A673 (cell line): ENCODE measurements around the gene YBX2. TPM values are rescaled to one million over a fixed set of nuclear protein-coding genes. Genes with fewer than 3 reads are reported as not detected.

ENCODE experiments used
- BruUV-seq: library from RNA; stranded (reverse); fragments of 400-500 nt; replicated peaks from 2 replicates; lab custom pipeline; 2021; lab: Mats Ljungman, UMichigan
- CTCF ChIA-PET: fragments of 300-600 bp; sonication (Branson Sonifier 250); formaldehyde crosslinking; loops from one replicate; lab custom pipeline; 2022; ENCODE audit warnings: antibody characterized with exemption; lab: Charles Lee
- POLR2A ChIA-PET: fragments of 300-600 bp; sonication (Branson Sonifier 250); formaldehyde crosslinking; loops from one replicate; lab custom pipeline; 2022; ENCODE audit warnings: antibody characterized with exemption; ENCODE audit not compliant: low non-redundant PET; lab: Charles Lee
- DNase-seq: peaks from one replicate; pipeline ENCODE4 v3.0.0-alpha.2; 2015; ENCODE audit warnings: low spot score
- H3K27ac ChIP-seq: fragments of 200-600 bp; sonication (generic); 2 replicates; pipeline ENCODE4 v1.5.1; 2016; ENCODE audit warnings: mixed run types, low read depth, mild to moderate bottlenecking, mixed read lengths, antibody characterized with exemption, low read length; ENCODE audit not compliant: poor library complexity, severe bottlenecking
- H3K27me3 ChIP-seq: fragments of 200-600 bp; sonication (generic); replicated peaks from 2 replicates; pipeline ENCODE4 v1.6.1; 2017; ENCODE audit warnings: mixed run types, low read depth, mild to moderate bottlenecking, mixed read lengths, antibody characterized with exemption, low read length; ENCODE audit not compliant: insufficient read depth, poor library complexity
- H3K36me3 ChIP-seq: fragments of 200-600 bp; sonication (generic); 2 replicates; pipeline ENCODE4 v1.6.1; 2016; ENCODE audit warnings: mixed run types, mild to moderate bottlenecking, mixed read lengths, antibody characterized with exemption, low read length; ENCODE audit not compliant: insufficient read depth, poor library complexity, severe bottlenecking
- H3K4me1 ChIP-seq: fragments of 200-600 bp; sonication (generic); 2 replicates; pipeline ENCODE4 v1.6.1; 2017; ENCODE audit warnings: mixed run types, mild to moderate bottlenecking, mixed read lengths, antibody characterized with exemption, low read length; ENCODE audit not compliant: insufficient read depth, poor library complexity, severe bottlenecking
- H3K4me3 ChIP-seq: fragments of 200-600 bp; sonication (generic); 2 replicates; pipeline ENCODE4 v1.5.1; 2016; ENCODE audit warnings: low read depth, mixed run types, mild to moderate bottlenecking, mixed read lengths, low read length; ENCODE audit not compliant: poor library complexity, severe bottlenecking
- H3K9me3 ChIP-seq: fragments of 200-600 bp; sonication (generic); 2 replicates; pipeline ENCODE4 v1.6.1; 2016; ENCODE audit warnings: mixed run types, low read depth, mild to moderate bottlenecking, mixed read lengths, antibody characterized with exemption, low read length; ENCODE audit not compliant: poor library complexity, severe bottlenecking
- EZH2 ChIP-seq: fragments of 200-600 bp; sonication (generic); IDR thresholded peaks from 2 replicates; pipeline ENCODE4 v1.6.1; 2017; ENCODE audit warnings: borderline replicate concordance, low read depth, mild to moderate bottlenecking, mixed read lengths, antibody characterized with exemption, low read length; ENCODE audit not compliant: poor library complexity, severe bottlenecking
- intact Hi-C: fragments of 100-400 bp; cut with micrococcal nuclease; formaldehyde crosslinking; loops from one replicate; pipeline ENCODE4 v1.10.0; 2022; ENCODE audit not compliant: unreplicated experiment
- total RNA-seq: library from RNA; stranded (reverse); gene quantifications from 2 replicates; pipeline ENCODE4 v1.2.3, GENCODE V29; 2021
- TF ChIP-seq, protein P1 (sequence below): fragments of 300-800, 200-600 bp; sonication (generic); conservative IDR thresholded peaks from 2 replicates; pipeline ENCODE4 v1.5.1; 2017; ENCODE audit warnings: low read depth, mild to moderate bottlenecking, antibody characterized with exemption, low read length, moderate library complexity, mixed read lengths

The YBX2 gene
- total RNA-seq, 1 experiment from 2014 or later, result 0.77 TPM

DNA sequence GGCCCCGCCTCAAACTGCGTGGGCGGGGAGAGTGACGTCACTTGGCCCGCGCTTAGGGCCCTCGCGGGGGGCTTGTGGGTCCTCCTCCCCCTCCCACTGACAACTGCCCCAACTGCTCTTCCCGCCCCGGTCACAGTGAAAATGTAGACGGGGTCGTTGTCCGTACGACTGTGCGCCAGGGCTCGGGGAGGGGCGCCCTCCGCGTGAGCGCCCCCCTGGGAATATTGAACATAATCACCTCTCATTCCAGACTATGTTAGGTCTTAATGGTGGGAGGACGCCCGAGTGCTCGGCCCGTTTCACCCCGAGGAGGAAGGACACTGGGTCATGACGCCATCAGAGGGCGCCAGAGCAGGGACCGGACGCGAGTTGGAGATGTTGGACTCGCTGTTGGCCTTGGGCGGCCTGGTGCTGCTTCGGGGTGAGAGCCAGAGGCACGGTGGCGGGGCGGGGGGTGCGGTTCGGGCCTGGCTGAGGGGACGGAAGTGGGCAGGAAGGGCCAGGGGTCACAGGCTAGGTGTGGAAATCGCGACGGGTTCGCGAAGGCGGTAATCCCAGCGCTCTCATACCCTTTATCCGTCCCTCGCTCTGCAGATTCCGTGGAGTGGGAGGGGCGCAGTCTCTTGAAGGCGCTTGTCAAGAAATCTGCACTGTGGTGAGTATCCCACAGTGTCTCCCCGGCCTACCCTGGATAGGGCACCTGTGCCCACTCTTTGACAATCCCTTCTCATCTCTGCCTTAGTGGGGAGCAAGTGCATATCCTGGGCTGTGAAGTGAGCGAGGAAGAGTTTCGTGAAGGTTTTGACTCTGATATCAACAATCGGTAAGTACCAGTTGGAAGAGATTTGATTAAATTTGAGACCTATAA is 42.0 kb downstream of the YBX2 start, which contains the start of gene ELP5:
Gene ELP5 (plus strand): TSS at position 40 of the 868 bp plus-strand sequence. CDS start 336 bp downstream, at position 376.
- peak; percentile 94 for DNase-seq
- TSS peak; percentile 76 for BruUV-seq
- Histone ChIP-seq H3K36me3 (peaks cover 17% of the 10 kb centered on the region), H3K4me3 (peak within 1 kb of the TSS; percentile 74), H3K27me3 (no peaks in the 10 kb centered on the region), H3K27ac (peak within 1 kb of the TSS; percentile 98), H3K4me1 (peaks cover 17% of the 10 kb centered on the region), H3K9me3 (no peaks in the 10 kb centered on the region)
- ChIA-PET CTCF (no interaction called here), POLR2A (no interaction called here)
- no peak for TF ChIP-seq EZH2
- TF ChIP-seq, protein P1, sequence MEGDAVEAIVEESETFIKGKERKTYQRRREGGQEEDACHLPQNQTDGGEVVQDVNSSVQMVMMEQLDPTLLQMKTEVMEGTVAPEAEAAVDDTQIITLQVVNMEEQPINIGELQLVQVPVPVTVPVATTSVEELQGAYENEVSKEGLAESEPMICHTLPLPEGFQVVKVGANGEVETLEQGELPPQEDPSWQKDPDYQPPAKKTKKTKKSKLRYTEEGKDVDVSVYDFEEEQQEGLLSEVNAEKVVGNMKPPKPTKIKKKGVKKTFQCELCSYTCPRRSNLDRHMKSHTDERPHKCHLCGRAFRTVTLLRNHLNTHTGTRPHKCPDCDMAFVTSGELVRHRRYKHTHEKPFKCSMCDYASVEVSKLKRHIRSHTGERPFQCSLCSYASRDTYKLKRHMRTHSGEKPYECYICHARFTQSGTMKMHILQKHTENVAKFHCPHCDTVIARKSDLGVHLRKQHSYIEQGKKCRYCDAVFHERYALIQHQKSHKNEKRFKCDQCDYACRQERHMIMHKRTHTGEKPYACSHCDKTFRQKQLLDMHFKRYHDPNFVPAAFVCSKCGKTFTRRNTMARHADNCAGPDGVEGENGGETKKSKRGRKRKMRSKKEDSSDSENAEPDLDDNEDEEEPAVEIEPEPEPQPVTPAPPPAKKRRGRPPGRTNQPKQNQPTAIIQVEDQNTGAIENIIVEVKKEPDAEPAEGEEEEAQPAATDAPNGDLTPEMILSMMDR, result peak; percentile 46
- intact Hi-C loops, result loop anchor here (5.0 kb wide), 1 partner anchor 55 kb away; the partner anchor contains the start of gene EIF5A

DNA sequence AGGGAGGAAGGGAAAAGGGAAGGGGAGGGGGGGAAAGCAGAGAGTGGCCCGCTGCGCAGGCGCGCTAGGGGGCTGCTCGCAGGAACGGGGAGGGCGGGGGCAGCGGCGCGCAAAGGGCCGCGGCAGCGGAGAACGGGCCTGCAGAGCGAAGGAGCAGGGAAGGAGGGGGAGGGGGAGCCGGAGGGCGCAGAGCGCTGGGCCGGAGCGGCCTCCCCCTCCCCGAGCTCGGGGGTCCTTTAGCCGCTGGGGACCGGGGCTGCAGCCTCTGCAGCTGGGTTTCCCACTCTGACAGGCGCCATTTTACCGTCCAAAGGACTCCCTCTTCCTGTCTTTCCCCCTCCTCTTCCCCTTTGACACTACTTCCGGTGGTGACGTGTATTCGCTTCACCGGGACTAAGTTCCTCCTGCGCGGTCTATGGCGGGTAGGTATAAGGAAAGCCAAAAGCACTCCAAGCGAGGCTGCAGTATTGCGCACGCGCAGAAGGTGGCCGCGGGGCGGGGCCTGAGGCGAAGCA is 42.7 kb downstream of the YBX2 start, which contains the start of gene CTDNEP1:
Gene CTDNEP1 (minus strand): TSS at position 74 of the 515 bp plus-strand sequence. CDS start 438 bp downstream, outside the sequence.
- H3K27me3 ChIP-seq, result no peaks in the 10 kb centered on the region
- H3K4me3 ChIP-seq, result peak within 1 kb of the TSS; percentile 74
- H3K36me3 ChIP-seq, result peaks cover 23% of the 10 kb centered on the region
- H3K9me3 ChIP-seq, result no peaks in the 10 kb centered on the region
- POLR2A ChIA-PET, result interaction anchor here (0.6 kb wide), 3 partner anchors 9 to 232 kb away, joined by 3 to 5 read pairs (median 3); partner anchors contain the start of gene GABARAP
- CTCF ChIA-PET, result no interaction called here
- H3K4me1 ChIP-seq, result peaks cover 17% of the 10 kb centered on the region
- BruUV-seq, result no TSS peak
- H3K27ac ChIP-seq, result peak within 1 kb of the TSS; percentile 98
- intact Hi-C loops, result loop anchor here (1.0 to 5.0 kb wide), 2 partner anchors 8 to 56 kb away; partner anchors contain the start of gene EIF5A
- DNase-seq, result peak; percentile 100
- no peak for TF ChIP-seq EZH2

DNA sequence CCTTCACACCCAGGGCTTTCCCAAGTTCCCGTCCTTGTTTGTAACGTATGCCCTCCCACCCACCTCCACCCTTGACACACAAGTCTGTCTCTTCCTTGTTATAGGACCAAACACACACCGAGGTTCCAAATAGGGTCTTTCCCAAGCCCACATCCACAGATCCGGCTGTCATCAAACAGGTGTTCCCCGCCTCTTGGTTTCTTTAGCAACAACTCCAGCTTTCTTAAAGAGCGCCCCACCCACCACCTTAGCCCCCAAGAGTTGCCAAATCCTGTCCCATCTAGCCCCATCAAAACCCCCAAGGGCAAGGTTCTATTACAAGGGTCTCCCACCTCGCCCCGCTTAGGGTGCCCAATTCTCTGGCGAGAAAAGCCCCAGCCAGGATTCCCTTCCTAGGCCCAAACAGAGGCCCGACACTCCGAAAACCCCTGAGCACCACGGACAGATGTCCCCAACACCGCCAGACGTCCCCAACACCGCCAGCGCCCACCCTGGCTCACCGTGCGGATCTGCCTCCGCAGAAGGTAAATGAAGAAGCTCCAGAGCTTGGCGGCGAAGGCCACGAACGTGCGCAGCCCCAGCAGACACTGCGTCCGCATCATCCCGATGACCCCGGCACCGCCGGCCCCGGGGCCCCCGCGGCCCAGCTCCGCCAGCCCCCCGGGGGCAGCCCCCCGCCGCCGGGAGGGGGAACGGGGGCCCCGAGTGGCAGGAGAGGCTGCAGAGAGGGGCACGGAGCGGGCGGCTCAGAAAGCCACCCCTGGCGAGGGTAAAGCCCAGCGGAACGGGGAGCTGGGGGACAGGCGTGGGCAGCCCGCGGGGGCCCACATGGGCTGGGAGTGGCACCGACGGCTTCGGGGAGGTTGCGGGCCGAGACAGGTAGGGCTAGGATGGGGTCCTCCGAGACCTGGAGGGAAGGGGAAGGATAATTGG is 43.5 kb downstream of the YBX2 start:
- TF ChIP-seq, protein P1, result no peak
- no peak for TF ChIP-seq EZH2
- H3K36me3 ChIP-seq, result peaks cover 31% of the 10 kb centered on the region
- POLR2A ChIA-PET, result interaction anchor here (0.6 kb wide), 3 partner anchors 9 to 233 kb away, joined by 3 to 5 read pairs (median 3); partner anchors contain the start of gene GABARAP
- CTCF ChIA-PET, result no interaction called here
- H3K27me3 ChIP-seq, result no peaks in the 10 kb centered on the region
- no TSS peak for BruUV-seq
- H3K27ac ChIP-seq, result peak overlapping the region; percentile 98
- no peaks in the 10 kb centered on the region for H3K9me3 ChIP-seq
- H3K4me1 ChIP-seq, result peaks cover 17% of the 10 kb centered on the region
- H3K4me3 ChIP-seq, result peak overlapping the region; percentile 74
- intact Hi-C loops, result loop anchor here (1.0 to 5.0 kb wide), 2 partner anchors 8 to 56 kb away; partner anchors contain the start of gene EIF5A
- no peak for DNase-seq
